Stimulated activated CD4-positive, alpha-beta T cell treated with anti-CD3 and anti-CD28 coated beads, Interleukin-1b, Interleukin-23, amount 100 ng/mL, for 4 hours (primary cell): ENCODE results near the gene APOL3.
"Not testable (repeated sequence)": the region's sequence is repeated elsewhere in the genome, so short reads cannot be mapped to it uniquely, and the experiment has no call there.

Experiments used
- DNase-seq, 2 donors: peaks; one replicate each; pipeline ENCODE4 v3.0.0-alpha.2; 2020; ENCODE audit warnings: low read depth in 2 of 2

APOL3 gene

DNA sequence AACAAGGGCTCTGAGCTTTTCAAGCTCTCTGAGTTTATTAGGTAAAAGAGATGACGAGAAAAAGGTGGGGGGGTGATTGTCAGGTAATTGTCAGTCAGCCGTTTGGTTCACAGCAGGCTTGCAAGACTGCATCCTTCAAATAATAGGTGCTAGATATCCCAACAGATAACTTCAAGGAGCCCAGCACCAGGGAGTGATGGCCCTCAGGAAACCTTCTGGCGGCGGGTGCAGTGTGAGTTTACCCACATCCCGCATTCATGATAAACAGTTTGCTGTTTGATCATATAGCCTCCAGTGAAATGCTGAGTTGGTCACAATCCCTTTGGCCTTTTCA lies 1.2 kb upstream of the APOL3 start:
- not testable (repeated sequence) for DNase-seq

DNA sequence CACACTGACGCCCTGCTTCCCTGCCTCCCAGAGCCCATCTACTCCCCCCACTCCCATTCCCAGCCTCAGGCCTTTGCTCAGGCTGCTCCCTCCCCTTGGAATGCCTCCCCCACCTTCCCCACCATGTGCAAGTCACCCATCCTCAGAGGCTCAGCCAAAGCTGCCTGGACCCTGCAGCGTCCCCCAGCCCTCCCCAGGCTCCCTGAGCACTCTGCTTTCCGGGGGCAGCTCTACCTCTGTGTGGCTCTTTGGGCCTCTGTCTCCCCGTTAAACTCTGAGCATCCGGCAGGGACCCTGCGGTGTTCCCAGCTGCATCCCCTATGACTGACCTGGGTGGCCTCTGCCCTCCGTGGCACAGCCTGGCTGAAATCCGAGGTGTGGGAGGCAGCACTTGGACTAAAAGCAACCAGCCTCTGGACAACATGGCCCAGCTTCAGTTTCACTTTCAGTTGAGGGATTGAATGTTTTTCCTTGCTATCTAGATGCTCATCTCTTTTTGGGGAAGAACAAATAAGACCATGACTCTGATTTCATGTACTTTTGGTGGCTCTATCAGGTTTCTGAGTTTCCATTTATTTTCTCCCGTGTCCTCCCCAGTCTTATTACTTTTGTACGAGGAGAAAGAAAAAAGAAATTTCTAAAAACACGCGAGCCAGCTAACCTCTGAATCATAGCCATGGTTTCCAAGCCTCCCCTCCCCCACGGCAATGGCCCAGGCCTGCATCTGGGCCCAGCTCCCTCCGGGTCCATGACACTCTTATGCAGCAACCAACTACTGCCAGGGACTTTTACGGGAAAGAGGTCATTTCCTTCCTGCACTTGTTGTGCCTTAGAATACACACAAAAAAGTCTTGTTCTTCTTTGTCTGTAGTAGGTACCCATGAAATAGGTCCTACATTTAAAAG lies 3.8 kb downstream of the APOL3 start:
- peak; percentile 58 to 63 for DNase-seq

- DNase-seq = no peak
Observed at GRCh38 chr22:36156119-36156514, 4.4 kb downstream of the APOL3 start.

DNA sequence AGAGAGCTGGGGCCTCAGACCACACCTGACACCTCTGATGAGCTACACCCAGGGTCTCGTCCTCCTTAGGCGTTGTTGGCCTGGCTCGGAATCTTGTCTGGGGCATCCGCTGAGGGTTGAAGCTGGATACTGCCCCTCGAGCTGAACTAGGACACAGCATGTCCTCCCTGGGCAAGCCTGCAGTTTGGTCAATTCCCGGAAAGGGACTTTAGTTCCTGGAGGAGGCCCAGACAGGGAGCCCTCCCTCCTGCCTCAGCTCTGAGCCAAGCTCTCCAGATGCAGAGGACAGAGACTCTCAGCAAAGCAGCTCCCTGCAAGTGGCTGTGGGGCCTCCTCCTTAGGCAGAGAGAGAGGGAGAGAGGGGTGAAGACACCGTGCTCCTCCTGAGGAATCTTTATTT lies 4.9 kb downstream of the APOL3 start:
- no peak for DNase-seq

DNA sequence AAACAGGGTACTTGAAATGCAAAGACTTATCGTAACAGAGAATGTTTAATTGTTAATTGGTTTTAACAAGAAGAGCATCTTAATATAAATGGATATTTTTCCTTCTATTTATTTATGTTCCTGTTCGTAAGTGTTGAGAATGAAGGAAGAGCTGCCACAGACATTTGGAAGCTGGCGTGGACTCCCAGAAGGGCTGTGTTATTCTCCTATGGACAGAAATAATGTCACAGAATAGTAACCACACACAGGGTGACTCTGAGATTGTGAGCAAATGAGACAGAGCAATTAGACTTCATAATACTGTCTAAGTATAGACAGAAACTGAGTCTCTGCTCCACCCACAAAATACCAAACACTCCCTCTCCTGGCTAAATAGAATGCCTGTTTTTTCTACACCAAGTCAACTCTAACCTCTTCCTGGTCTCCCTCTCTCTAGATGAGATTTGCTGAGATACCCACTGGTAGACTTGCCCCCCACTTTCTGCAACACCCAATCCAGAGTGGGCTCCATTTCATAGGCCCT lies 6.1 kb downstream of the APOL3 start:
- no peak for DNase-seq

- DNase-seq = no peak
Observed at GRCh38 chr22:36153501-36154422, 6.8 kb downstream of the APOL3 start.

DNA sequence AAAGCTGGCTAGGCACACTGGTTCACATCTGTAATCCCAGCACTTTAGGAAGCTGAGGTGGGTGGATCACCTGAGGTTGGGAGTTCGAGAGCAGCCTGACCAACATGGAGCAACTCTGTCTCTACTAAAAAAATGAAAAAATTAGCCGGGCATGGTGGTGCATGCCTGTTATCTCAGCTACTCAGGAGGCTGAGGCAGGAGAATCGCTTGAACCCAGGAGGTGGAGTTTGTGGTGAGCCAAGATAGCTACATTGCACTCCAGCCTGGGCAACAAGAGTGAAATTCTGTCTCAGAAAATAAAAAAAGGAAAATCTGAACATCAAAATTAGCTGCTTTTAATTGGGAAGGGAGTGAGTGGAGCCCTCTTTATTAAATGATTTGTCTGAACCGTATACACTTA lies 7.7 kb downstream of the APOL3 start:
- DNase-seq = not testable (repeated sequence)

GRCh38 chr22:36152088-36152487 lies 8.5 kb downstream of the APOL3 start:
- DNase-seq = no peak

DNA sequence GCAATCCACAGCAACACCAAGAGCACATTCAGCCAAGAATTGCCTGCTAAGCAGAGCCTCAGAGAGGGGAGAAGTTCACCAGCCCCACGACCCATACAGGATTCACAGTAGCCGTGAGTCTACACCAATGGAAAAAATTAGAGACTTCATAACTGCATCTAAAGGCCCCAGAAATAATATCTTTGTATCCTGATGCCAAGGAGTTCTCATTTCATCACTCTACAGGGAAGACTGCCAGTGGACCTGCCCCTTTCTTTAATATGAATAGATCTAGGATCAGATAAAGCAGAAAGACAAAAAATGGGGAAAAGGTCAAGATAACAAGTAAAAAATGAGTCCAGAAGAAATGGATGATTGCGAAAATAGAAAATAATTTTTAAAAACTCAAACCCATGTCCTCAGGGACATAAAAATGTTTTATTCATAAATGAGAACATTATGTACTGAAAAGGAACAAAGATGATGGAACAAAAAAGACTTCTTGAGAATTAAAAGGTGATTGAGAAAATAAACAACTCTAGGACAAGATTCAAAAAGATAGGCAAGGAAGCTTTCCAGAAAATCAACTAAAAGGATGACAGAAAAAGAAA lies 9.5 kb downstream of the APOL3 start:
- no peak for DNase-seq

GRCh38 chr22:36149441-36149840 lies 11.1 kb downstream of the APOL3 start:
- no peak for DNase-seq

- DNase-seq = no peak
Observed at GRCh38 chr22:36148411-36148810, 12.1 kb downstream of the APOL3 start.

- no peak for DNase-seq
Observed at GRCh38 chr22:36147196-36147791, 13.3 kb downstream of the APOL3 start.

GRCh38 chr22:36145881-36146280 lies 14.7 kb downstream of the APOL3 start:
- no peak for DNase-seq

- no peak for DNase-seq
Observed at GRCh38 chr22:36144886-36145541, 15.5 kb downstream of the APOL3 start.

GRCh38 chr22:36143956-36144355 lies 16.6 kb downstream of the APOL3 start:
- no peak for DNase-seq

DNA sequence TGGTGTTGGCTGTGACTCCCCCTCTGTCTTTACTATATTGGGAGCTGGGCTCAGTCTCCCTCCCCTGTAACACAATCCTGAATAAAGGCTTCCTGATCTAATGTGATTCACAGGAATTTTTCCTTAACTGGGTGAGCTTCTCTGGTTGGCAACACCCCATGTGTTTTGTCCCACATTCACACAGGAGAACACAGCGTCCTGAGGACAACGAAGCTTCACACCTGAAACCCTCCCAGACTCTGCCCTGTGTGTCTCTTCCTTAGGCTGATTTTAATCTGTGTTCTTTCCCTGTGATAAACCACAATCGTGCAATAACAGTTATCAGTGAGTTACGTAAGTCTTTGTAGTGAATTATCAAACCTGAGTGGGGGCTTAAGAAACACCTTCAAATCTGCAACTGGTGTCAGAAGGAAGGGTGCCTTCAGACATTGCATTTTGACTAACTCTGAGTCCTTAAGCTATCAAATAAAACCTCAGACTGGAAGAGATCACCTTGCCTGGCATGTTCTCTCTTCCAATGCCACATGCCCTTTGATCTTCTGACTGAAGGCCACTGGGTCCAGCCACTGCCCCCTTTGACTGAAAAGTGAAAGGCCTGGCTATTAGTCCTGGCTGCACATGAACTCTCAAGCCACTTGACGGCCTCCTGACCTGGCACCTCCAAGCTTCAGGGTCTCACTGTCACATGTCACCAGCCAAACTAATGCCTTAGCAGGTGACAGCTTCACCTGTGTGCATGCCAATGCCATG lies 17.3 kb downstream of the APOL3 start:
- DNase-seq = no peak

DNA sequence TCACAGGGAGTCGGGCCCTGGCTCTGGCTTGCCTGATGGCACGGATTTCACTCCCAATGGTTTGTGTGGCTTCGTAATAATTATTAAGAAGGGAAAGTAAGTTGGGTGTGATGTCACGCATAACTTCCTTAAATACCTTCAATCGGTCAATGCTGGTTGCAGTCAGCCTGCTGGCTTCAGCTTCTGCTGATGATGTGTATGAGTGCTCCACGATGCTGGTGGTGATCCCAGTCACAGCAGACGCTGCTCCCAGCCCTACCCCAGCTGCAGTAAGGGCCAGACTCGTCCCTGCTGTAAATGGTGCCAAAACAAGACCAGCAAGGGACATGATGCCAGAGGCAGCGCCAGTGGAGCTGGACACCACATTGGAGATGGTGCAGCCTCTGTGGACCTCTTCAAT lies 19.1 kb downstream of the APOL3 start:
- DNase-seq = no peak

- DNase-seq = not testable (repeated sequence)
Observed at GRCh38 chr22:36138709-36139108, 21.8 kb downstream of the APOL3 start.

- no peak for DNase-seq
Observed at GRCh38 chr22:36136988-36137387, 23.6 kb downstream of the APOL3 start.

DNA sequence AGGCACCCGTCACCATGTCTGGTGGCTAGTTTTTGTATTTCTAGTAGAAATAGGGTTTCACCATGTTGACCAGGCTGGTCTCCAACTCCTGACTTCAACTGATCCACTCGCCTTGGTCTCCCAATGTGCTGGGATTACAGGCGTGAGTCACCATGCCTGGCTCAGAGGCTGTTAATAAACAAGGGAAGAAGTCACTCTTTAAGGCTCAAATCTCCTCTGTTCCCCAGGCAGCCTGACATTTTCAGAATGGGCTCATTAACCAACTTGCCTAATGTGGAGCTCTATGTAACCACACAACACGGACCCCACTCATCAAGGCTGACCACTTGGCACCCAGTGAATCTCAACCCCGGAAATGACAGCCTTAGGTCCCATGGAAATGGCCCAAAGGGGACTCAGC lies 24.1 kb downstream of the APOL3 start:
- no peak for DNase-seq
